ENCODE data around the gene GNAS-AS1. TPM values are rescaled to one million over a fixed set of nuclear protein-coding genes. Genes with fewer than 3 reads are reported as not detected.

GNAS-AS1 gene
- total RNA-seq, 6 experiments from 2014 or later = 1.0 to 1.5 (median 1.3) TPM

- Mint-ChIP-seq H3K36me3 (ENCODE audit: low read depth) (no peaks in the 10 kb centered on the region), H3K27ac (no peak overlapping the region), H3K27me3 (ENCODE audit: insufficient read depth) (peaks cover 56% of the 10 kb centered on the region), H3K4me3 (no peak overlapping the region), H3K9me3 (no peaks in the 10 kb centered on the region), H3K4me1 (ENCODE audit: low read depth) (no peaks in the 10 kb centered on the region)
- TF ChIP-seq, protein P1, sequence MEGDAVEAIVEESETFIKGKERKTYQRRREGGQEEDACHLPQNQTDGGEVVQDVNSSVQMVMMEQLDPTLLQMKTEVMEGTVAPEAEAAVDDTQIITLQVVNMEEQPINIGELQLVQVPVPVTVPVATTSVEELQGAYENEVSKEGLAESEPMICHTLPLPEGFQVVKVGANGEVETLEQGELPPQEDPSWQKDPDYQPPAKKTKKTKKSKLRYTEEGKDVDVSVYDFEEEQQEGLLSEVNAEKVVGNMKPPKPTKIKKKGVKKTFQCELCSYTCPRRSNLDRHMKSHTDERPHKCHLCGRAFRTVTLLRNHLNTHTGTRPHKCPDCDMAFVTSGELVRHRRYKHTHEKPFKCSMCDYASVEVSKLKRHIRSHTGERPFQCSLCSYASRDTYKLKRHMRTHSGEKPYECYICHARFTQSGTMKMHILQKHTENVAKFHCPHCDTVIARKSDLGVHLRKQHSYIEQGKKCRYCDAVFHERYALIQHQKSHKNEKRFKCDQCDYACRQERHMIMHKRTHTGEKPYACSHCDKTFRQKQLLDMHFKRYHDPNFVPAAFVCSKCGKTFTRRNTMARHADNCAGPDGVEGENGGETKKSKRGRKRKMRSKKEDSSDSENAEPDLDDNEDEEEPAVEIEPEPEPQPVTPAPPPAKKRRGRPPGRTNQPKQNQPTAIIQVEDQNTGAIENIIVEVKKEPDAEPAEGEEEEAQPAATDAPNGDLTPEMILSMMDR (IDR thresholded peaks at IDR 0.05) = no peak
- DNase-seq = no peak
These were observed 69.6 kb downstream of the GNAS-AS1 start for GRCh38 chr20:58781138-58781537.

GRCh38 chr20:58778760-58779159 is 71.9 kb downstream of the GNAS-AS1 start:
- H3K27me3 Mint-ChIP-seq (ENCODE audit: insufficient read depth) = peaks cover 50% of the 10 kb centered on the region

DNA sequence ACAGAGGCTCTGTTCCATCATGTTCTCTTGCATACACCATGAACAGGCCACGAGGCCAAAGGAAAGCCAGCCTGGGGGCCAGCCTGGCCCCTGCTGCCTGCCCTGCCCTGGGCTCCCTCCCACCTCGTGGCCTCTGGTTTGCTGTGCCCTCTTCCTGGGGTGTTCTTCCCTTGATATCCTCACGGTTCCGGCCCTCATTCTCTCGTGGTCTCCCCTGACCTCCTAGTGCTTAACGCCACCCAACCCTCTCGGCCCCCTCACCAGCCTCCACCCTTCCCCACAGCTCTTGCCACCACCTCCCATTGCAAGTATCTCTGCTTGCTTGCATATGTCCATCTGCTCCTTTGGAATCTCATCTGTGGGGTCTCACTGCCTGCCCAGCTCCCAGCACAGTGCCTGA is 73.0 kb downstream of the GNAS-AS1 start:
- Mint-ChIP-seq H3K4me3 (no peak overlapping the region), H3K27ac (no peak overlapping the region), H3K27me3 (ENCODE audit: insufficient read depth) (peaks cover 47% of the 10 kb centered on the region), H3K9me3 (no peaks in the 10 kb centered on the region), H3K4me1 (ENCODE audit: low read depth) (peaks cover 6% of the 10 kb centered on the region; the same call in 1 of the 2 replicates), H3K36me3 (ENCODE audit: low read depth) (no peaks in the 10 kb centered on the region)
- TF ChIP-seq, protein P1 (IDR thresholded peaks at IDR 0.05) = no peak
- no peak for DNase-seq

More at GRCh38 chr20:58778760-58779159, 71.9 kb downstream of the GNAS-AS1 start:
- Mint-ChIP-seq H3K4me3 (no peak overlapping the region), H3K27ac (no peak overlapping the region), H3K36me3 (ENCODE audit: low read depth) (no peaks in the 10 kb centered on the region), H3K4me1 (ENCODE audit: low read depth) (peaks cover 6% of the 10 kb centered on the region; the same call in 1 of the 2 replicates), H3K9me3 (no peaks in the 10 kb centered on the region)
- DNase-seq = no peak
- TF ChIP-seq, protein P1 (IDR thresholded peaks at IDR 0.05) = no peak

- H3K4me1 Mint-ChIP-seq (ENCODE audit: low read depth) = peaks cover 6% of the 10 kb centered on the region; the same call in 1 of the 2 replicates
- TF ChIP-seq, protein P1 (IDR thresholded peaks at IDR 0.05) = no peak
- no peak overlapping the region for H3K27ac Mint-ChIP-seq
- no peak for DNase-seq
- peaks cover 39% of the 10 kb centered on the region for H3K27me3 Mint-ChIP-seq (ENCODE audit: insufficient read depth)
- H3K36me3 Mint-ChIP-seq (ENCODE audit: low read depth) = no peaks in the 10 kb centered on the region
- no peaks in the 10 kb centered on the region for H3K9me3 Mint-ChIP-seq
- no peak overlapping the region for H3K4me3 Mint-ChIP-seq
These were observed 74.6 kb downstream of the GNAS-AS1 start for GRCh38 chr20:58776109-58776508.

DNA sequence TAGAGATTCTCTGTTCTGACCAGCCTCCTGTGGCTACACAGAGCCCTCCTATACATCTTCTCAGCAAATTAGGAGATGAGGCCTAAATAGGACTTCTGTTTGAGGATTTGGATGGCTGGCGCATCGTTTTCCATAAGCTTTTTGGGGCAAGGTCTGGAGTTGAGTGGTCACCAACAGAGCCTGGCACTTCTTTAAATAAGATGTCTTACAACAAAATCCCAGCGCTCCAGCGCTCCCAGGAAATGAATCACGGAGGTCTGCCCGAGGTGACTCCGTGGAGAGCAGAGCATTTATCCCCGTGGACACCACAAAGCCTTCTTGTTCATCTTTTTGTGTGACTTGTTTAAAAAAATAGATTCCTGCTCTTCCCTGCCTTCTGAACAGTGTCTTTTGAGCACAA is 75.3 kb downstream of the GNAS-AS1 start:
- no peak overlapping the region for H3K4me3 Mint-ChIP-seq
- peaks cover 6% of the 10 kb centered on the region; the same call in 1 of the 2 replicates for H3K4me1 Mint-ChIP-seq (ENCODE audit: low read depth)
- H3K36me3 Mint-ChIP-seq (ENCODE audit: low read depth) = no peaks in the 10 kb centered on the region
- H3K27me3 Mint-ChIP-seq (ENCODE audit: insufficient read depth) = peaks cover 39% of the 10 kb centered on the region
- H3K27ac Mint-ChIP-seq = no peak overlapping the region
- H3K9me3 Mint-ChIP-seq = no peaks in the 10 kb centered on the region
- no peak for DNase-seq
- TF ChIP-seq, protein P1 (IDR thresholded peaks at IDR 0.05) = no peak
